Measurements from ENCODE around the gene PRKD2.

DNA sequence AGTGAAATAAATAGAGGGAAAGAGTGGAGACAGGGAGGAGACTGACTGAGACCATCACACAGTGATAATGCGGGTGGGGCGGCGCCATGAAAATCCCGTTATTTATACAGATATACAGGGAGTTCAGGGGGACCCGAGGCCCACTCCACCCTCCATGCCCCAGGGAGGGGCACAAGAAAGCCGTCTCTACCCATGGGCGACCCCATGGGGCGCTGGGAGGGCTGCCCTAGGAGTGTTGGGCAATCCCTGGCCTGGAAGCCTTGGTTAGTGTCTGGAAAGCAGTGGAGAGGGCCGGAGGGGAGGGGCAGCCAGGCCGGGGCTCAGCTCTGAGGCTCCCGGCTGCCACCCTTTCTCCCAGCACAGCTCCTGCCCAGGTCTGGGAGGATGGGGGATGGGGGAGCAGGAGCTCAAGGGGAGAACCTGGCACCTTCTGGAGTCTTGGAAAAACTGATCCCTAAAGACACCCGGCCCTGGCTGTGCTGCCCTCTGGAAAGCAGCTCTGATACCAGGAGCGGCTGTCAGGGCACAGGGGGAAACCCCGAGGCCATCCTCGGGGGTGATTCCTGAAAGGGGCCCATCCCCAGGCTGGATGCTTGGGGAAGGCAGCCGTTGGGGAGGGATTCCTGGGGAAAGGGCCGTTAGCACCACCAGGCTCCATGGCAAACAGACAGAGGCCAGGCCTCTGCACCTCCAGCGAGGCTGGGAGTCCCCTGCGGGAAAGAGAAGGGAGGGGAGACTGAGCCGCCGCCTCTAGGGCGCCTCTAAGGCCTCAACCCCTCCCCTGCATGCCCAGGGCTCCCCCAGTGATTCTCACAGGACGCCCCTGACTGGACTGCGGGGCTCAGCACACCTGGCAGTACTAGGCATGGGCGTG lies 3.0 kb upstream of the PRKD2 start:
- TF ChIP-seq, protein P1, sequence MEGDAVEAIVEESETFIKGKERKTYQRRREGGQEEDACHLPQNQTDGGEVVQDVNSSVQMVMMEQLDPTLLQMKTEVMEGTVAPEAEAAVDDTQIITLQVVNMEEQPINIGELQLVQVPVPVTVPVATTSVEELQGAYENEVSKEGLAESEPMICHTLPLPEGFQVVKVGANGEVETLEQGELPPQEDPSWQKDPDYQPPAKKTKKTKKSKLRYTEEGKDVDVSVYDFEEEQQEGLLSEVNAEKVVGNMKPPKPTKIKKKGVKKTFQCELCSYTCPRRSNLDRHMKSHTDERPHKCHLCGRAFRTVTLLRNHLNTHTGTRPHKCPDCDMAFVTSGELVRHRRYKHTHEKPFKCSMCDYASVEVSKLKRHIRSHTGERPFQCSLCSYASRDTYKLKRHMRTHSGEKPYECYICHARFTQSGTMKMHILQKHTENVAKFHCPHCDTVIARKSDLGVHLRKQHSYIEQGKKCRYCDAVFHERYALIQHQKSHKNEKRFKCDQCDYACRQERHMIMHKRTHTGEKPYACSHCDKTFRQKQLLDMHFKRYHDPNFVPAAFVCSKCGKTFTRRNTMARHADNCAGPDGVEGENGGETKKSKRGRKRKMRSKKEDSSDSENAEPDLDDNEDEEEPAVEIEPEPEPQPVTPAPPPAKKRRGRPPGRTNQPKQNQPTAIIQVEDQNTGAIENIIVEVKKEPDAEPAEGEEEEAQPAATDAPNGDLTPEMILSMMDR (IDR thresholded peaks at IDR 0.05): no peak
- TF ChIP-seq POLR2A (IDR thresholded peaks at IDR 0.05): no peak
